HG03139 (cell line): ENCODE results near the gene TMEM18.
"Not testable (repeated sequence)": the region's sequence is repeated elsewhere in the genome, so short reads cannot be mapped to it uniquely, and the experiment has no call there.

Experiments used
- ATAC-seq: cut with Tn5 transposase; IDR thresholded peaks from one replicate; pipeline ENCODE4 v1.9.1; 2021; ENCODE audit not compliant: unreplicated experiment

The TMEM18 gene

DNA sequence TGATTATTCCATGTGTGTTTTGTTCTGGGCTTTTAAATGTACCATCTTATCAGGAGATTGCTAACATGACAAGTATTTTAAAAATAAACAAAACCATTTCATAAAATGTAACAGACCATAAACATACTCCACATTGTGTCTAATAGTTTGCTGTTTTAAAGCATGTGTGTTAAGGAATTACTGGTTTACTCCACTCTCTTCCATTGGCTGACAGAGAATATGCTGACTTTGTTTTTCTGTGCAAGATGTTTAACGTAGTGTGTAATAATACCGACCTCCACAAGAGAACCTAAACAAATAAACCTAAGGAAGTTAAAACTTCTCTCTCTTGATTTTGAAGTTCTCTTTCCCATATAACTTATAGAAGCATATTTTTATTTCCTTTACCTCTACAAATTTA is 17.0 kb upstream of the TMEM18 start:
- ATAC-seq, result no peak

DNA sequence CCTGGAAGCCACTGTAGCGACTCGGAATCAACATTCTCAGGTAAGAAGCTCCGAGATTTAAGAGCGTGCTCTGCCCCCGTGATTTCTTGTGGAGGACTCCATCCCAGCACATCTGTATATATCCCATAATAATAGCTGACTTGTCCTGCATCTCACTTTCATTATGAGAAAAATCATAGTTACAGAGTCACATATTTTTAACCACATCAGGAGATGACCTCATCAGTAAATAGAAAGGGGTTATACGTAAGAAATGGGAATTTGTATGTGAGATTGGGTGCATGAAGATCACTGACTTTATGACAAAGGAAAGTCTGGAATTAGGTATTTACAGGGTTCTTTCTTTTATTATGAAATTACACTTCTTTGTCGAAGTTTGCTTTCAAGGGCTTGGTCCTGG is 16.4 kb upstream of the TMEM18 start:
- no peak for ATAC-seq

- ATAC-seq, result no peak
Observed at GRCh38 chr2:692767-693166, 15.6 kb upstream of the TMEM18 start.

DNA sequence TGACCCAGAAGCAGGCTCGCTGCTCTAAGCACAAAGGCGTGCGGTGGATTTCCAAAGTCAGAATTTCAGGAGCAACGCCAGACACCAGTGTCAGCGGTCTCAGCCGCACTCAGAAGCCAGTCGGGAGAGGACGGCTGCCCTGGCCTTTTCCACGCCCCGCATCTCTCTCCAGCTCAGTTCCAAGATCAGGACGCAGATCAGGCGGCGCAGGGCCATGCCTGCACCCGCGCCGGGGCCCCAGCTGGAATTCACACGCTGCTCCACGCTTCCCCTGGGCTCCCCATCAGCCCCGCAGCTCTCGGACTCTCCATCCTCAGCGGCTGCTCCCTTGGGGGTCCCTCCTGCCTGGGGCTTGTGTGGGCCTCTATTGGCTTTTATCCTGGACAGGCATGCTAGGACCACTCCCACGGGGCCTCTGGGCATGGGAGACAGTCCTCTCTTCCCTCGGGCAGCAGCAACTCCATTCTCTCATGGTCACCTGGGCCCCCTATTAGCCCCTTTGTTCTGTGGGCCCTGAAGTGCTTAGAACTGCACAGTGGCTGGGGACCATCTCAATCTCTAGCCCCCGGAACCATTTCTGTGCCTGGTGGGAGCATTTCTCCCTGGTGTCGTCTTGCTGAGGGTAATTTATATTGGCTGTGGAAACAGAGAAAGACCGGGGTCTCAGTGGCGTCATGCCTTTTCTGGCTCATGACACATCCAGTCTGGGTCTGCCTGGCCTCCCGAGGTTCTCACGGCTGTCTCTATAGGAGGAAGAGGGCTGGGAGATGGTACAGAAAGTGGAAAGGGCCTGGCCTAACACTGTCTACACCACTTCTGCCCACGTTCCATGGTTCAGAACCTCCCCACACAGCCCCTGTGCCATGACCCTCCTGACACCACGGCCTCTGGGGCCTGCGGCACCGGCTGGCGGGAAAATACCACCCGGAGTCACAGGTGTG is 14.9 kb upstream of the TMEM18 start:
- ATAC-seq, result no peak

GRCh38 chr2:690799-691198 is 13.6 kb upstream of the TMEM18 start:
- no peak for ATAC-seq

- no peak for ATAC-seq
Observed at GRCh38 chr2:689877-690510, 12.8 kb upstream of the TMEM18 start.

DNA sequence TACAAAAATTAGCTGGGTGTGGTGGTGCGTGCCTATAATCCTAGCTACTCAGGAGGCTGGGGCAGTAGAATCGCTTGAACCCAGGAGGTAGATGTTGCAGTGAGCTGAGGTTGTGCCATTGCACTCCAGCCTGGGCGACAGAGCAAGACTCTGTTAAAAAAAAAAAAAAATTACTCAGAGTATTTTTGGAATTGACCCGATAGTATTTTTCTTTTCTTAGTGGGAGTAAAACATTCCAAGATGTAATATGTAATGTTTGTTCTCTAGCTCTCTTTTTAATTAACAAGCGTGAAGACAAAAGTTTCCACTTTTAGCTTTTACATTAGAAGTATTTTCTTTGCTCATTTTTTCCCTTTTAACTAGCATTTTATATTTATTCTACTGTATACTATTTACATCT is 12.0 kb upstream of the TMEM18 start:
- no peak for ATAC-seq

- no peak for ATAC-seq
Observed at GRCh38 chr2:688504-689076, 11.4 kb upstream of the TMEM18 start.

GRCh38 chr2:685421-685820 is 8.2 kb upstream of the TMEM18 start:
- ATAC-seq, result no peak

DNA sequence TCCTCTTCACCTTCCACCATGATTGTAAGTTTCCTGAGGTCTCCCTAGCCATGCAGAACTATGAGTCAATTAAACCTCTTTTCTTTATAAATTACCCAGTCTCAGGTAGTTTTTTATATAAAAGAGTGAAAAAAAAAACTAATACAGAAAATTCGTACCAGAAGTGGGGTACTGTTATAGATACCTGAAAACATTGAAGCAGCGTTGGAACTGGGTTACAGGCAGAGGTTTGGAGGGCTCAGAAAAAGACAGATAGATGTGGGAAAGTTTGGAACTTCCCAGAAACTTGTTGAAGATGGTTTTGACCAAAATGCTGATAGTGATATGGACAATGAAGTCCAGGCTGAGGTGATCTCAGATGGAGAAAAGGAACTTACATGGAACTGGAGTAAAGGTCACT is 7.7 kb upstream of the TMEM18 start:
- ATAC-seq, result not testable (repeated sequence)

DNA sequence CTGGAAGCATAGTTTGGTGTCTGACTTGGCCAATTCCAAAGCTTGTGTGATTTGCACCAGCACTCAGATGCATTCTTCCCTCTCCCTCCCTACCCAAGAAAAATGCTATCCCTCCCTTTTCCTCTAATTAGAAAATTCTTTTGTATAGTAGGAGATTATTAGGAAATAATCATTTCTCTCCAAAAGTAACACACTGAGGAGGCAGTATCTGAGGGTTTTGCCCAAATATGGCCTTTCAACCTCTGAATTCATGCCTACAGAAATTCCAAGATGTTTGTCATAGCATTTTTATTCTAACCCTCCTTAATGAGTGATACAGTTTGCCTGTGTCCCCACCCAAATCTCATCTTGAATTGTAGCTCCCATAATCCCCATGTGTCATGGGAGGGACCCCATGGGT is 5.0 kb upstream of the TMEM18 start:
- ATAC-seq, result no peak

GRCh38 chr2:681312-681711 is 4.1 kb upstream of the TMEM18 start:
- ATAC-seq, result no peak

GRCh38 chr2:680496-680895 is 3.3 kb upstream of the TMEM18 start:
- no peak for ATAC-seq

DNA sequence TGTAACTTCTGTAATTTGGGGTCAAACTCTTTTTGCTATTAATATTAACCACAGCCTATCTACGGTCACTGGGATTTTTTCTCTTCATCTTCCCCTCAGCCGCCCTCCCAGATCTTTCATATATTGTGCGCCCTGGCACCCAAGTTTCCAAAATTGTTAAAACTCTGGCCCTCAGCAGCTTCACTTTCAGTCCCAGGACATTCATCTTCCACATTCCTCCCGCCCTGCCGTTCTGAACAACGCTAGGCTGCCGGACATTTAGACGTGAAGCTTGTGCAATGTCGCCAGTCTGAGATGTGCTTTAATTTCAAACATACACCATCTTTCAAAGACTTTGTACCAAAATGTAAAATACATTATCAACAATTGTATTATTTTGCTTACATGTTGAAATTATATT is 1.8 kb upstream of the TMEM18 start:
- no peak for ATAC-seq

GRCh38 chr2:677959-678550 is 849 bp upstream of the TMEM18 start:
- ATAC-seq, result no peak

GRCh38 chr2:676647-677055 is 555 bp downstream of the TMEM18 start:
- peak; percentile 86 for ATAC-seq

- ATAC-seq, result peak; percentile 9
Observed at GRCh38 chr2:675982-676646, 1.1 kb downstream of the TMEM18 start.

DNA sequence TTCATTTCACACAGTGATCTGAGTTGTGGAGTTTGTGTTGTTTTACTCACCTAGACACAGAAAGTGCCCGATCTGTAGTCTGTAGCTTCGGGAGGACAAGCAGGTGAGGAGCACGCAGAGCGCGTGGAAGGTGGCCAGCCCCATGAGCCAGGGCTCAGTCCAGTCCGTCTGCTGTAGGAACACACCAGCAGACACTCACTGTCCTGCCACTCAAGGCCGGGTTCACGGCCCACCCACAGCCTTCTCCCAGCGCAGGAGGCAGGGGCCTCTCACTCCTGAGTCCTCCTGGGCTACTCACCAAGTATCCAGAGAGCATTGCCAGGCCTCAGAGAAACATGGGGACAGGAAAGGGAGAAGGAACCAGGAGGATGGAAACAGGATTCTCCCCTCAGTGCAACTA is 1.7 kb downstream of the TMEM18 start:
- no peak for ATAC-seq

DNA sequence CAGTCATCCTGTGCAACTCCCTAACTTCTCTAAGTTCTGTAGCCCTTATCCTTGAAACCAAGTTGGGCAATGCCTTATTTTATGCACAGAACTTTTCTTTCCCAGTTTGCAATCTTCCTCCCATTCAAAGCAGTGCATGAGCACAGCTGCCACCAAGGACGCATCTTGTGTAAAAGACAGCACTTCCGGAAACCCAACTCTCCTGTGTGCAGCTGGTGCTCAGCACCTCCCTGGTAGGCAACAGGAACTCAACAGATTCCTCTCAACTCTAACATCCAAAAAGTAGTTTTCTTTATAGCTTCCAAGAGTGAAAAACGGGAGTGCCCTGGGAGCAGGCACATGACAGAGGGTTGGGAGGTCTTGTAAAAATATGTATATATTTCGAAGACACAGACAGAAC is 2.2 kb downstream of the TMEM18 start:
- ATAC-seq, result no peak

GRCh38 chr2:674321-674985 is 2.8 kb downstream of the TMEM18 start:
- no peak for ATAC-seq
